Measurements from ENCODE around the gene TRERF1.
A peak's percentile ranks its signal among the peaks of the same experiment; 100 is the strongest.

TRERF1 gene

GRCh38 chr6:42440778-42441696 is 10.7 kb downstream of the TRERF1 start:
- no peak for TF ChIP-seq CTCF (IDR thresholded peaks at IDR 0.05; ENCODE audit: unreplicated experiment in 3 of 3)
- Mint-ChIP-seq H3K36me3 (ENCODE audit: low read depth) (peaks cover 3% of the 10 kb centered on the region), H3K27ac (peak overlapping the region; percentile 97 to 99 (median 97)), H3K9me3 (peaks cover 4% of the 10 kb centered on the region), H3K27me3 (ENCODE audit: low read depth) (no peaks in the 10 kb centered on the region), H3K4me3 (peak overlapping the region; percentile 65 to 77 (median 72)), H3K4me1 (peaks cover 54% of the 10 kb centered on the region)

DNA sequence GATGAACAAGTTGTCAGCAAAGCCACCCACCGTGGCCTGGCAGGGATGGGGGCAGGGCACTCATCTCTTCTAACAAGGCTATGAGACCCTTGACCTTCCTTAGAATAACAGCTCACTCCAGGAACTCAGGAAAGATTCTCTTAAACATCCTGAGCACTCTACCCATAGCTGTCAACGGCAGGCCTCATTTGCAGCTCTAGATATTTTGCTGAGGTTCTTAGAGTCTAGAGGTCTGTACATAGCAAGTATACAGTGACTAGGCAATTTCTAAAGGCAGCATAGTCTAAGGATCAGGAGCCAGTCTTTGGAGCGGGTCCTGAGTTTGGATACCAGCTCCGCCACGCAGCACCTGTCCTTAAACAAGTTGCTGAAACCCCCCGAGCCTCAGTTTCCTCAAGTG is 11.7 kb downstream of the TRERF1 start:
- TF ChIP-seq CTCF (IDR thresholded peaks at IDR 0.05; ENCODE audit: unreplicated experiment in 3 of 3), result no peak
- H3K9me3 Mint-ChIP-seq, result peaks cover 6% of the 10 kb centered on the region
- no peaks in the 10 kb centered on the region for H3K27me3 Mint-ChIP-seq (ENCODE audit: low read depth)
- peaks cover 48% of the 10 kb centered on the region for H3K4me1 Mint-ChIP-seq
- peak overlapping the region; percentile 97 to 99 (median 97) for H3K27ac Mint-ChIP-seq
- H3K36me3 Mint-ChIP-seq (ENCODE audit: low read depth), result peaks cover 6% of the 10 kb centered on the region
- H3K4me3 Mint-ChIP-seq, result peak overlapping the region in 1 of 3 experiments; percentile 14

DNA sequence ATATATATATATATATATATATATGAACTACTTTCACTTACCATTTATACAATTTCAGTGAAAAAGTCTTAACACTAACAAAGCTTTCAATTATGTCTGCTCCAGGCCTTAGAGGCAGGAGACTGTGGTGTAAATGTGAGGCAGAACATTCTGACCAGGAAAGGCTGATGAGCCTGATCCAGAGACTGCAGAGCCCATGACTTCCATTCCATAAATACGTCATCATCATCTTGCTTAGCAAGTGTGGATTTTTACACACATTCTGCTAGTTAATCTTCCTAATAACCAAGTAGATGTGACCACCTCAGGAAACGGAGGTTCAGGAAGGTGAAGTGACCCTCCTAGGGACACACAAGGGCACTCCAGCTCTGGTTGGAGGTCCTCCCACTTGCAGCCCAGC is 14.9 kb downstream of the TRERF1 start:
- no peak for TF ChIP-seq CTCF (IDR thresholded peaks at IDR 0.05; ENCODE audit: unreplicated experiment in 3 of 3)
- Mint-ChIP-seq H3K27ac (no peak overlapping the region), H3K9me3 (peaks cover 27% of the 10 kb centered on the region), H3K4me1 (peaks cover 29% of the 10 kb centered on the region), H3K4me3 (no peak overlapping the region), H3K27me3 (ENCODE audit: low read depth) (no peaks in the 10 kb centered on the region), H3K36me3 (ENCODE audit: low read depth) (peaks cover 36% of the 10 kb centered on the region)

DNA sequence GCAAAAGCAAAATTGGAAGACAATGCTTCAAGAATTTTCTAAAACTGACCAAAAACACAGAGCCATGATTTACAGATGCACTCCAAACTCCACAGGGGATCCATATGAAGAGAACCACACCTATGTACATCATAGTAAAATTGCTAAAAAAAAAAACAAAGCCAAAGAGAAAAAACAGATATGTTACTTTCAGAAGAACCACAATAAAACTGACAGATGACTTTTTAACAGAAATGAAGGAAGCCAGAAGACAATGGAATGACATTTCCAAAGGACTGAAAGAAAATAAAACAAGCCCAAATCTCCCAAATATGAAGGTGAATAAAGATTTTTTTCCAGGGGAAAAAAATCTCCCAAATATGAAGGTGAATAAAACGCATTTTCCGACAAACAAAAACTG is 17.5 kb downstream of the TRERF1 start:
- Mint-ChIP-seq H3K4me1 (peaks cover 8% of the 10 kb centered on the region), H3K9me3 (peaks cover 29% of the 10 kb centered on the region), H3K27ac (no peak overlapping the region), H3K27me3 (ENCODE audit: low read depth) (no peaks in the 10 kb centered on the region), H3K36me3 (ENCODE audit: low read depth) (peaks cover 52% of the 10 kb centered on the region), H3K4me3 (no peak overlapping the region)
- TF ChIP-seq CTCF (IDR thresholded peaks at IDR 0.05; ENCODE audit: unreplicated experiment in 3 of 3), result no peak

DNA sequence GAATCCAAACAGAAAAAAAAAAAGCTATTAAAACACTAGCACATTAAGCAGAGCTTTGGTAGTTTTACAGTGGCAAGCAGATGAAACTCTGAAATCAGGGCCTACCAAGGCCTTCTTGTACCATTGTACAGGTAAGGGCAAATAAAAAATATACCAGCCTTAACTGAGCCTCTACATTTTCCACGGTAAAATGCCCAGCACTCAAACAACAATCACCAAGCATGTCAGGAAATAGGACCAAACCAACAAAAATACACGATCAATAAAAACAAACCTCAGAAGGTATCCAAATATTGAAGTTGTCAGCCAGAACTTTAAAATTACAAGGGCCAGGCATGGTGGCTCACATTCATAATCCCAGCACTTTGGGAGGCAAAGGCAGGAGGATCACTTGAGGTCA is 18.3 kb downstream of the TRERF1 start:
- H3K27me3 Mint-ChIP-seq (ENCODE audit: low read depth), result no peaks in the 10 kb centered on the region
- H3K4me1 Mint-ChIP-seq, result peaks cover 9% of the 10 kb centered on the region
- H3K36me3 Mint-ChIP-seq (ENCODE audit: low read depth), result peaks cover 50% of the 10 kb centered on the region
- no peak for TF ChIP-seq CTCF (IDR thresholded peaks at IDR 0.05; ENCODE audit: unreplicated experiment in 3 of 3)
- no peak overlapping the region for H3K27ac Mint-ChIP-seq
- no peak overlapping the region for H3K4me3 Mint-ChIP-seq
- peaks cover 29% of the 10 kb centered on the region for H3K9me3 Mint-ChIP-seq

GRCh38 chr6:42431877-42432276 is 19.8 kb downstream of the TRERF1 start:
- peaks cover 15% of the 10 kb centered on the region for H3K4me1 Mint-ChIP-seq
- TF ChIP-seq CTCF (IDR thresholded peaks at IDR 0.05; ENCODE audit: unreplicated experiment in 3 of 3), result no peak
- no peak overlapping the region for H3K4me3 Mint-ChIP-seq
- peaks cover 54% of the 10 kb centered on the region for H3K36me3 Mint-ChIP-seq (ENCODE audit: low read depth)
- H3K9me3 Mint-ChIP-seq, result peaks cover 26% of the 10 kb centered on the region
- H3K27ac Mint-ChIP-seq, result no peak overlapping the region
- H3K27me3 Mint-ChIP-seq (ENCODE audit: low read depth), result no peaks in the 10 kb centered on the region

Measured in nephron (organoid).